Muscle of leg (tissue), 11 donors: ENCODE results near the gene NPEPL1. TPM values are rescaled to one million over a fixed set of nuclear protein-coding genes. Genes with fewer than 3 reads are reported as not detected.

Experiments
- DNase-seq: peaks from one replicate; pipeline ENCODE4 v3.0.0; 2013
- H3K27ac ChIP-seq: one replicate; pipeline ENCODE4 v1.5.1; 2013; ENCODE audit warnings: mild to moderate bottlenecking, low read length, control low read depth
- H3K27me3 ChIP-seq: one replicate; pipeline ENCODE4 v1.6.1; 2013; ENCODE audit warnings: low read length; ENCODE audit not compliant: control insufficient read depth, insufficient read depth
- H3K36me3 ChIP-seq: one replicate; pipeline ENCODE4 v1.6.1; 2013; ENCODE audit warnings: low read length; ENCODE audit not compliant: control insufficient read depth, insufficient read depth
- H3K4me1 ChIP-seq: one replicate; pipeline ENCODE4 v1.6.1; 2013; ENCODE audit warnings: low read length; ENCODE audit not compliant: control insufficient read depth, insufficient read depth
- H3K4me3 ChIP-seq: one replicate; pipeline ENCODE4 v1.5.1; 2013; ENCODE audit warnings: low read length, control low read depth
- H3K9me3 ChIP-seq: replicated peaks from 2 replicates; pipeline ENCODE4 v1.6.1; 2013; ENCODE audit warnings: low read depth, low read length; ENCODE audit not compliant: control insufficient read depth
- WGBS: methylation state at CpG from one replicate; pipeline ENCODE4 v1.1.5; 2013; ENCODE audit warnings: missing lambda C conversion rate; ENCODE audit not compliant: insufficient coverage; 5-methylcytosine and 5-hydroxymethylcytosine counted together
- polyA plus RNA-seq, 8 donors: library from polyadenylated mRNA; unstranded; fragments of 120-200 nt; gene quantifications; one replicate each; pipeline versions ENCODE4 v1.2.1 to v1.2.3, GENCODE V29; 2013; ENCODE audit warnings: inconsistent platforms in 1 of 8, low replicate concordance in 1 of 8; ENCODE audit not compliant: insufficient read length in 8 of 8, insufficient read depth in 1 of 8
- total RNA-seq: library from RNA; stranded (reverse); fragments of 120-200 nt; gene quantifications from one replicate; pipeline ENCODE4 v1.2.4, GENCODE V29; 2013

The NPEPL1 gene
- total and polyA plus RNA-seq, 9 donors = 22.3 to 60.5 (median 42.1) TPM

GRCh38 chr20:58717278-58718091 lies 24.9 kb downstream of the NPEPL1 start:
- Histone ChIP-seq H3K4me1 (peaks cover 37% of the 10 kb centered on the region), H3K9me3 (no peaks in the 10 kb centered on the region), H3K4me3 (no peak overlapping the region), H3K27me3 (no peaks in the 10 kb centered on the region), H3K36me3 (peaks cover 38% of the 10 kb centered on the region), H3K27ac (no peak overlapping the region)
- peak; percentile 29 for DNase-seq
- 79% methylated on average over 18 of the region's 23 CpGs for WGBS

DNA sequence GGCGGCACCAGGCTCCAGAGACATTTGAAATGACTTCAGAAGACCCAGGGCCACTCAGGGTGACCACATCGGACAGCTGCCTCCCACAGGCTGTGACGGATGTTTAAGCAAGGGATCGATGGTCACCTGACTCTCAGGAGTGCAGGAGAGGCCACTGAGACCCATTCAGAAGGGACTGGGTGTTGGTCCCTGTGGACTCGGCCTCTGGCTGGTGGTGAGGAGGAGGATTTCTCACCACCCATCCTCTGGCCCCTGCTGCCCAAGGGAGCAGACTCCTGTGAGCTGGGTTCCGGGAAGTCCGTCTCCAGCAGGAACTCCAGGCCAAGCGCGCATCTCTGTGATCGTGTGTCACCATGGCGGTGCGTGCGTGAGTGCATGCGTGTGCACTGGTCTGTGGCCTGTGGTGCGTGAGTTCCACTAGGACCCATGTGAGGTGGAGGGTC lies 25.5 kb downstream of the NPEPL1 start:
- H3K4me3 ChIP-seq = no peak overlapping the region
- H3K9me3 ChIP-seq = no peaks in the 10 kb centered on the region
- 89% methylated on average over 12 of the region's 15 CpGs for WGBS
- no peak overlapping the region for H3K27ac ChIP-seq
- peaks cover 40% of the 10 kb centered on the region for H3K4me1 ChIP-seq
- peak; percentile 8 for DNase-seq
- no peaks in the 10 kb centered on the region for H3K27me3 ChIP-seq
- H3K36me3 ChIP-seq = peaks cover 32% of the 10 kb centered on the region

DNA sequence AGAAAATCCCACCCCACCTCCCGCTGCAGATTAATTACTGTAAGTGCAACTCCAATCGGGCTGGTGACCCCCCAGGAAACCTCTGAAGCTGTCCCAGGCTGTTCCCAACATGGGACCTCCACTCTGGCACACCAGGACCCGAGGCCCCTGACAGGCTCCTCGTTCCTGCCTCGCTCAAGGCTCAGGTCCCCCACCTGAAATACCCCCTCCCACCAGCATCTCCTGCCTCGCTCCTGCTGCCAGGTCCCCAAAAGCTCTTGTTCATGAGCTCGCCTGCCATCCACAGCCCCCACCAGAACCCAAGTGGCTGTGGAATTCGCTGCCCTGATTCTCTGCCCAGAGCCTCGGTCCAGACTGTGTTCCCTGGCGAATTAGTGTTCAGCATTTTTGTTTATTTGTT lies 26.1 kb downstream of the NPEPL1 start:
- Histone ChIP-seq H3K4me1 (peaks cover 40% of the 10 kb centered on the region), H3K36me3 (peaks cover 26% of the 10 kb centered on the region), H3K4me3 (no peak overlapping the region), H3K27me3 (peaks cover 4% of the 10 kb centered on the region), H3K9me3 (no peaks in the 10 kb centered on the region), H3K27ac (no peak overlapping the region)
- 92% methylated on average over 7 of the region's 10 CpGs for WGBS
- DNase-seq = peak; percentile 8

- H3K9me3 ChIP-seq = no peaks in the 10 kb centered on the region
- DNase-seq = no peak
- H3K4me3 ChIP-seq = no peak overlapping the region
- H3K36me3 ChIP-seq = peaks cover 21% of the 10 kb centered on the region
- H3K4me1 ChIP-seq = peaks cover 40% of the 10 kb centered on the region
- 51% methylated on average over 7 of the region's 7 CpGs for WGBS
- H3K27ac ChIP-seq = no peak overlapping the region
- peaks cover 4% of the 10 kb centered on the region for H3K27me3 ChIP-seq
Measured at GRCh38 chr20:58719258-58719657, 26.7 kb downstream of the NPEPL1 start.

GRCh38 chr20:58719971-58720371 lies 27.4 kb downstream of the NPEPL1 start:
- Histone ChIP-seq H3K36me3 (peaks cover 18% of the 10 kb centered on the region), H3K4me1 (peaks cover 40% of the 10 kb centered on the region)
- DNase-seq = peak; percentile 39

GRCh38 chr20:58720890-58721289 lies 28.3 kb downstream of the NPEPL1 start:
- H3K36me3 ChIP-seq = peaks cover 9% of the 10 kb centered on the region
- peaks cover 4% of the 10 kb centered on the region for H3K27me3 ChIP-seq
- no peaks in the 10 kb centered on the region for H3K9me3 ChIP-seq
- H3K4me1 ChIP-seq = peaks cover 40% of the 10 kb centered on the region
- peak; percentile 1 for DNase-seq
- WGBS = 93% methylated on average over 3 of the region's 14 CpGs
- H3K27ac ChIP-seq = no peak overlapping the region
- H3K4me3 ChIP-seq = no peak overlapping the region

More at GRCh38 chr20:58719971-58720371, 27.4 kb downstream of the NPEPL1 start:
- 43% methylated on average over 2 of the region's 6 CpGs for WGBS
- H3K27me3 ChIP-seq = peaks cover 4% of the 10 kb centered on the region
- no peak overlapping the region for H3K4me3 ChIP-seq
- no peak overlapping the region for H3K27ac ChIP-seq
- H3K9me3 ChIP-seq = no peaks in the 10 kb centered on the region

- Histone ChIP-seq H3K27ac (no peak overlapping the region), H3K27me3 (peaks cover 4% of the 10 kb centered on the region), H3K9me3 (peaks cover 2% of the 10 kb centered on the region), H3K4me1 (peaks cover 30% of the 10 kb centered on the region), H3K36me3 (no peaks in the 10 kb centered on the region), H3K4me3 (no peak overlapping the region)
- WGBS = 68% methylated on average over 13 of the region's 22 CpGs
- peak; percentile 65 for DNase-seq
Measured at GRCh38 chr20:58721951-58722778, 29.6 kb downstream of the NPEPL1 start.

DNA sequence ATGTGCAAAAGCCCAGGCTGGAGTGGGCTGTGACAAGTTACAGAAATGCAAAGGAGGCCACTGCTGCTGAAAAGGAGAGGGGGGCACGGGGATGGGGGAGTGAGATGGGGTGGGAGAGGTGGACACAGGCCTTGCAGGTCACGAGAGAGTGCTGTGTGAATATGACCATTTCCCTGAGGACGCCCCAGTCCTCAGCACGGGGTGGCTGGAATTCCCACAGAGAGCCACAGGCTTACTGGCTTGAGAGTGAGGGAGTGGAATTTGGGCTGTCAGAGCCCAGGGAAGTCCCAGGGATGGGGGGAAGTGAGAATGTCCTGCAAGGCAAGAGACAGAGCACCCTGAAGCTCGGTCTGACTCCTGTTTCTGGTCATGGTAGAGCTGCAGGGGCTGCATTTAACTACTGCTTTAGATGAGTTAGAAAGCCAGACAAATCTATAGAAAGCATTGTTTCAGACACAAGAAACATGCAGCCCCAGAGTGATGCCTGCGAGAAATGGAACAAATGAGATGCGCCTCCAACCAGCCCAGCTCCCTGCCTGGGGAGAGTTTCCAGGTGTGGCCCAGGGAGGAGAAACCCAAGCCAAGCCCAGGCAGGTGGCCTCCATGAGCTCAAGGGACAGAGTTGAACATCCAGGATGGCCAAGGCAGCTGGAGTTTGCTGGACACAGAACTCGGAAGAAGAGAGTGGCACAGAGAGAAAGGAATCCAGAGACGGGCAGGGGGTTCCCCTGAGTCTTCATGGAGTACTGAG lies 30.5 kb downstream of the NPEPL1 start:
- WGBS = 78% methylated on average over 7 of the region's 9 CpGs

DNA sequence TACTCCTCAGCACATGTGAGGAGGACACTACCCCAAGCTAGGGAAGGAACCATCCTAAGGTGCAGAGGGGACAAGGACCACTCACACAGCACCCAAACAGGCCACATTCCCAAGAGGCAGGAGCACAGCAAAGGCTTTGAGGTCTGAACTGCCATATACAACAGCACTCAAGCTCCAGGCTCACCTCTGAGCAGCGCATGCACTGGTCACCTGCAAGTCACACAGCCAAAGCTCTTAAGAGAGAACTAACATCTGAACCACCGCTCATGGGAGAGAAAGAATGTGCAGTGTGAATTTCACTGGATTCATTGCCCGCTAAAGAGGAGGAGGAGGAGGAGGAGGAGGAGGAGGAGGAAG lies 31.0 kb downstream of the NPEPL1 start:
- Histone ChIP-seq H3K27me3 (peaks cover 4% of the 10 kb centered on the region), H3K27ac (no peak overlapping the region), H3K4me1 (peaks cover 24% of the 10 kb centered on the region), H3K4me3 (no peak overlapping the region), H3K9me3 (peaks cover 6% of the 10 kb centered on the region), H3K36me3 (no peaks in the 10 kb centered on the region)
- WGBS = 100% methylated on average over 1 of the region's 3 CpGs
- peak; percentile 1 for DNase-seq

More for the DNA sequence above, 30.5 kb downstream of the NPEPL1 start:
- DNase-seq = peak; percentile 7
- Histone ChIP-seq H3K27me3 (peaks cover 4% of the 10 kb centered on the region), H3K4me1 (peaks cover 24% of the 10 kb centered on the region), H3K36me3 (no peaks in the 10 kb centered on the region), H3K27ac (no peak overlapping the region), H3K4me3 (no peak overlapping the region), H3K9me3 (peaks cover 6% of the 10 kb centered on the region)
